CD4-positive, alpha-beta T cell treated with Interleukin-6 for 4 hours (primary cell): ENCODE measurements around the gene MAP7.
"Not testable (repeated sequence)": the region's sequence is repeated elsewhere in the genome, so short reads cannot be mapped to it uniquely, and the experiment has no call there.

Experiments
- DNase-seq: peaks from one replicate; pipeline ENCODE4 v3.0.0-alpha.2; 2020; ENCODE audit warnings: mixed read lengths

The MAP7 gene

DNA sequence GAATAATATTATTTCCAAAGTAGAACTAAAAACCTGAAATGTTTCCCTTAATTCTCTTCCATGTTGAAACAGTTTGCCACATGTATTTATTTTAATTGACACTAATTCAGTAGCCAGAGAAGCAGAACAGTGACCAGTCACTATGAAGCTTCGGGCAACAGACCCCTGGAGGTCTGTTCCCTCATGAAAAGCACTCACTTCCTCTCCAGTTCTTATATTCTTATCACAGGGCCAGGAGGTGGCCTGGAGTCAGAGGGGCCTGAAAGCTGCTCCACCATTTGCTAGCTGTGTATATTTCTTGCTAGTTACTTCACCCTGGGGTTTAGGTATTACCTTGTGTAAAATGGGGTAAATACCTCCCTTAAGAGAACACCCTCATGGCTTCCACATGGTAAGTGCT lies 49.1 kb downstream of the MAP7 start:
- DNase-seq = no peak

DNA sequence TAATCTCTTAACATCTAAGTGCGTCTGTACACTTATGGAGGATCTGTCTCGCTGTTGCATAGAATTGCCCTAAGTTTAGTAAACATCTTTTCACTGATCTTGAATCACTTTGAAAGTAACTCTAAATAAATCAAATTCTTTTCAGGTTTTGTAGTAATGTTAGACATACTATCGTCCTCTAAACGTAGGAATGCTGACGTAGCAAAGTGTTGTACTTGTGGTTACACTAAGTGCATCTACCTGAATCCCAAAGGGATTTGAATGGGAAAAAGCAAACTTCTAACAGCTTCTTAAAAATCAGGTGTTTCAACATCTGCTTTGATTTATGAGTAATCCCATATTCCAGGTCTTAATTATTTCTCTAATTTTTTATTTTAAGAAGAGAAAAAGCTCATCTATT lies 49.8 kb downstream of the MAP7 start:
- no peak for DNase-seq

DNA sequence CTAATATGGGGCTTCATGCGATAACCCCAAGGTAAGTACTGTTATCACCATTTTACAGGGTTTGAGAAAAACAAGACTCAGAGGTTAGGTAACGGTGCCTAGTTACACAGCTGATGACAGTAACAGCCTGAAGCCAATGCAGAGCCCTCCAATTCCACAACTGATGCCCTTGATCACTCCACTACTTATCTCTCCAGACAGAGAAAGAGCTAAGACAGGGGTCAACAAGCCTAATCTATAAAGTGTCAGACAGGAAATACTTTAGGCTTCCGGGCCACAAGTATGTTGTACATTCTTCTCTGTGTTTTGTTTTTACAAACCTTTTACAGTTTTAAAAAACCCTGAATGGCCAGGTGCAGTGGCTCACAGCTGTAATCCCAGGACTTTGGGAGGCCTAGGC lies 50.9 kb downstream of the MAP7 start:
- no peak for DNase-seq

DNA sequence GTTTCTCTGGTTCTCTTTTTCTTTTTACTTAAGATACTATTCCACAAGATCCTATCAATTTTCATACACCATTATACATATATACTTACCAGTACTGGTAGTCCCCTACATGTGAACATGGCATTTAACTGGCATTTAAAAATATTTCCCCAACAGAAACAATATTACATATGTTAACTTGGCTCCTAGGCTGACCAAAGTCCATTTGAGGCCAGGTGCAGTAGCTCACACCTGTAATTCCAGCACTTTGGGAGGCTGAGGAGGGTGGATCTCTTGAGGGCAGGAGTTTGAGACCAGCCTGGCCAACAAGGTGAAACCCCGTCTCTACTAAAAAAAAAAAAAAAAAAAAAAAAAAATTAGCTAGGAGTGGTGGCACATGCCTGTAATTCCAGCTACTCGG lies 53.8 kb downstream of the MAP7 start:
- not testable (repeated sequence) for DNase-seq

DNA sequence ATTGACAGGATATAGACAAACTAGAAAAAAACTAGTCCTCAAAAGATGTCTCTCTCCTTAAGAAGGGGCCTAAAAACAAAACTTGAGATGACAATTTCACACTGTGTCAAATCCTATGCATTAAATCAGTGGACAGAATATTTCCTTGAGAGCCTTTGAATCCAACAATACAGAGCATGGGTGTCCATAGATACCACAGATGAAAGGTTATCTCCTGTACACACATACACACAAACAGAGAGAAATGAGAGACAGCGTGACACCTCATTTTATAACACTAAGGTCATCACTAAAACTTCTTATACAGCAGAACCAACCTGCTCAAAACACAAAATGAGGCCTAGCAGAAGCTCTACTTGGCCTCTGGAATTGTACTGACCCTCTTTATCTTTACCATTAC lies 55.5 kb downstream of the MAP7 start:
- DNase-seq = no peak

DNA sequence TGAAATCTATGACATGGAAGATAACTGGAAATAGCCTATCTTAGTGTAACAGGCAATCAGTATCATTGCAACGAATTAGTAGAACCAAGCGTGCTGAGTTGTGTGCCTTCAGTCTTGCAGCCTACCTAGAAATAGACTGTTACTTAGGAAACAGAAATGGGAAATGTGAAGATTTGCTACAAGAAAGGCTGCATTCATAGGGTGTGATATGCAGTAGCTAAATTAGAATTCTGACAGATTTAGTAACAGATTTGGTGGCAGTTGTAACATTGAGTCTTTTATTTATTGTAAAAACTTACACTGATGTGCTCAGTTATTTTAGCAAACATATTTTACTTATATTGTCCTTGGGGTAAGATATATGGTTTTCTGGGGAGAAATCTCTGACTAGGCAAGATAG lies 56.2 kb downstream of the MAP7 start:
- no peak for DNase-seq

DNA sequence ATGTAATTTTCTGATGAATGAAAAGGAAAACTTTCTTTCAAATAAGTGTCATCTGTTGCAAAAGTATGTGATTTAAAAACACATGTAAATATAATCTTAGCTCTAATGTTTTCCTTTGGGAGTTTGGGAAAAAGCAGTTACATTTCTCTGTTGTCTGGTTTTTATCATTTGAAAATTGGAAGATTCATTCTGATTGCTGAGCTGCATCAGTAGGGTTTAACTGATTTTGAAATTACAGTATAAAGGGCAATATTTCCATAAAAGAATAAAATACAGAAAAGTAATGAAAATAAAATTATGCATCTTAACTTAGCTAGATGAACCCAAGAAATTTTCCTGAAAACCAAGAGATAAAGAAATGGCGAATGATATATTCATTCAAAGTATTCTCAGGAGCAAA lies 57.8 kb downstream of the MAP7 start:
- DNase-seq = no peak

DNA sequence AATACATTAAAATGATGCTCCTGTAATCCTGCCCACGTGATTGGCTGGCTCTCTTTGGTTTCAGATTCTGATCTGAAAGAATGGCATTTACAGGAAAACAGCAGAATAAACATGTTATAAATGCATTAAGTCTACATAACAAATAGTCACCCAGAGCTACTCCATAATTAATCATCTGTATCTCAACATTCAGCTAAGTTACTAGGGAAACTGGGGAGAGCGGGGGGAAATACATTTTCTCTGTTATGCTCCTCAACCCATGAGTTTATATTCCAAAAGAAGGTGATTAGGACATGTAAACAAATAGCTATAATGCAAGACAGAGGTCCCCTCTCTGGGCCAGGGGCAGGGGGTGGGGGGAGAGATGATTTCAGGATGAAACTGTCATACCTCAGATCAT lies 58.5 kb downstream of the MAP7 start:
- no peak for DNase-seq

DNA sequence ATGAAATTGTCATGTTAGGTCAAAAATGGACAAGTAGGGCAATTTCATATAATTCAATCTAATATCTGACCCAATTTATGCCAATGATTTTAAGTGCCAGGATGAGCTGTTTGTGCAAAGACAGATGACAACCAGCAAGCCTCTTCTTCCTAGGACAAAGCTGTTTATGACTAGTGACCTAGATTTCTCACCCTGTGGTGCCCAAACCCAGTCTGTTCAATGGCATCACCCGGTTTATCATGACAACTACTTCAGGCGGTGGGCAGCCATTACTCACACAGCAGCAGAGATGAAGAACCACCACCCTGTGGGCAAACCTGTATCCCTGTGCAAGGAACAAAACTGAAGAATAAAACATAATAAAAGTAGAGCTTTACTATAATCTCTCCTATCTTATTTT lies 59.0 kb downstream of the MAP7 start:
- DNase-seq = no peak

DNA sequence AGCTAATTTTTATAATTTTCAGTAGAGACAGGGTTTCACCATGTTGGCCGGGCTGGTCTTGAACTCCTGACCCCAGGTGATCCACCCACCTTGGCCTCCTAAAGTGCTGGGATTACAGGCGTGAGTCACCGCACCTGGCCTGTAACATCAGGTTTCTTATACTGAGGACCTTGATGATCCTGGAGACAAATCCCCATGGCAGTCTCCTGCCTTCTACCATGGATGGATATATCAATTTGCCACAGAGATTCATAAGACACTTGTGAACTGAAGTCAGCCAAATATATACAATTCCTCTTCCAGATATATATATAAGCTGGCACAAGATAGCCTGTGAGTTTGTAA lies 60.6 kb downstream of the MAP7 start:
- DNase-seq = not testable (repeated sequence)

DNA sequence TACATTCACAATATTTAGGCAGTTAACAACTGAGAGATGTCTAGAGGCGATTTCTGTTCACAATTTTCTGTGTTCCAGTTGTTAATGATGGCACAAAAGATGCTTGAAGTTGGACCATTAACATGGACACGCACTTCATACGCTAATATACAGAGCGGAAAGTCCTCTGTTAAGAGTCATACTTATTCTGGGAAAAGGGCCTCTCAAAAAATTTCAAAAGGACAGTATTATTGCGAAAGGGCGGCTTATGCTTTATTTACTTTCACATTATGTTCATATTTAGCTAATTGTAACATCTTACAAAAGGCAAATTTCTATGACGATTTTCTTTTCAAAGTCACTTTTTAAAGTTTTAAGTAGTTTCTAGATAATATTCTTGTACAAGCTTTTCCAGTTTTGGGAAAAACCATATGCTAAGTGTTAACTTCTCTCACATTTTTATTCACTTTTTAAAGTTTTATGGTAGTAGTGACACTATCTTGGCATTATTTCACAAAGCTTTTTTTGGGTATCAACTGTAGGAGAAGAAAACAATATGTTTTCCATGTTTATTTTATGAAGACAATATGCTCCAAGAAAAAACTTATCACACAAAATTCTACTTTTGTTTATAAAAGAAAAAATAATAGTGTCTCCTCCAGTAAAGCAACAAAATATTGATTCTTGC lies 62.3 kb downstream of the MAP7 start:
- DNase-seq = no peak

DNA sequence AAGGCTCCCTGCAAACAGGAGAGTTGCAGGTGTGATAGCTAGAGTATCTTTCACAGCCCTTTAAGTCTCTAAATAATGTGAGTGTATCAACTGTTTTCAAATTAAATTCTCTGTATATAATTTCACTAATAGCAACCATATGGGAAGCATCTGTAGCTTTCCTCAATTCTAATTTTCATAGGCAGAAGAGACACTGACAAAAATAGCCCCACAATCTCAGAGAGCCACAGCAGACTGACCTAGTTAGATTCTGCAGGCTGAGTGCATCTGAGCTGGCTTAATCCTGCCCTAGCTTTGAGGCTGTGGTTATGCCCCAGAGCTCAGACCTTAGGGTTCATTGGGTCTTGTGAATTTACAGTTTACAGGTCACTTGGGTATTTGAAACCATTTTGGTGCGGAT lies 63.9 kb downstream of the MAP7 start:
- DNase-seq = no peak

DNA sequence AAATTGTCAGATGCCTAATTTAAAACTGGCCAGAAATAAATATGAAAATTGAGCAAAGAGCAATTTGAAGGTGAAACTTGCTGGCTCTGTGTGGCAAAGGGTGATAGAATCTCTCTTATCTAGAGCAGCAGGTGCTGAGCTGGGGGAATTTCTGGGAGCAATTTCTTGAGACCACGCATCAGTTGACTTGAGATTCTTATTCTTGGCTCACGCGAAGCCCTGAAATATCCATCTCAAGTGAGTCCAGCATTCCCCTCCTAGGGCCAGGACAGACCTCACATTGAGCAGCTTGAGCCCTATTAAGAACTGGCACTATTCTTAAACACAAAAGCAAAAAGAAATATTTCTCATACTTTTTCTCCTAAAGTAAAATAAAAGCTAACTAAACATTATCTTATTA lies 66.3 kb downstream of the MAP7 start:
- DNase-seq = no peak

DNA sequence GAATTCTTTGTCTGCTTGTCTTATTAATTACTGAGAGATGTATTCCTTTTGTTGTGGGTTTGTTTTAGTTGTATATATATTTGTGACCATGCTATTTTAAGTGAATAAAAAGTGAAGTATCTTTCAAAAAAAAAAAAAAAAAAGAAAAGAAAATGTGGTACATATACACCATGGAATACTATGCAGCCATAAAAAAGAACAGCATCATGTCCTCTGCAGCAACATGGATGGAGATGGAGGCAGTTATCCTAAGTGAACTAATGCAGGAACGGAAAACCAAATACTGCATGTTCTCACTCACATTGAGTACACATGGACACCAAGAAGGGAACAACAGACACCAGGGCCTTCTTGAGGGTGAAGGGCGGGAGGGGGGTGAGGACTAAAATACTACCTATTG lies 67.2 kb downstream of the MAP7 start:
- not testable (repeated sequence) for DNase-seq

DNA sequence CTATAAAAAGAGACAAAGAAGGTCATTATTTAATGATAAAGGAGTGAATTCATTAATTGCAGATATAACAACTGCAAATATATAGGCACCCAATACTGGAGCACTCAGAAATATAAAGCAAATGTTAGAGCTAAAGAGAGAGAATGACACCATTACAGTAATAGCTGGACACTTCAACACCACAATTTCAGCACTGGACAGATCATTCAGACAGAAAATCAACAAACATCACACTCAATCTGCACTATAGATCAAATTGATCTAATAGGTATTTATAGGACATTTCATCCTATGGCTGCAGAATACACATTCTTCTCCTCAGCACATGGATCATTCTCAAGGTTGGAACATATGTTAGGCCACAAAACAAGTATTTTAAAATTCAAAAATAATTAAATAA lies 72.7 kb downstream of the MAP7 start:
- no peak for DNase-seq

DNA sequence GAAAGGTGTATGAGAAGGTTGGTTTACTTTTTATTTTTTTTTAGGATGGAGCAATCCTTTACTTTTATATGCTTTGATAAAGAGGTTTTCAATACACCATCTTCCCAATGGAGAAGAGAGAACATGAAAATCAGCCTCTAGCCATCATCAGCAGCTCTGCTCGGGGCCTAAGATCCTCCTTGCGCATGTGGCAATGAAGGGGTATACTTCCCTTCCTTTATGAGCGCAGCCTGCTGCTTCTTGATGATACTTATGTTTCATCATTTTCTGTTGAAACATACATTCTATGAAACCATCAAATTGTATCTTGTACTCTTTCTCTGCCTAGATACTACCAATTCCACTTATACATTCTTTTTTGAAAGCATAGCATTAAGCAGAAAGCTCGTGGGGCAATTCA lies 74.5 kb downstream of the MAP7 start:
- no peak for DNase-seq

DNA sequence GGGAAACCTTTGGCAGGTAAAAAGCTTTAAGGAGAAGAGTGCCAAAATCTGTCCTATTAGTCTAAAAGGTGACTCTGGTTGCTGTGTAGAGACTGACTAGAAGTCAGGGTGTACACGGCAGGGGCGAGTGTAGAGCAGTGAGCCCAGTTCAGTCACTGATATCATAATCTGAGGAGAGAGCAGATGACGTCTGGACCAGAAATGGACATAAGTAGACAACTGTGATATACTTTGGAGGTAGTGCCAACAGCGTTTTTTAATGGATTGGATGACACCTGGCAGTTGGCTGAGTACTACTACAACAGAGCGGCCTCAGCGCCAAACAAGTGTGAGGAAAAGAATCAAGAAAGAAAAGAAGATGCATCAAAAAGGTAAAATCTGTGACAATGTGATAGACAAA lies 76.0 kb downstream of the MAP7 start:
- no peak for DNase-seq

DNA sequence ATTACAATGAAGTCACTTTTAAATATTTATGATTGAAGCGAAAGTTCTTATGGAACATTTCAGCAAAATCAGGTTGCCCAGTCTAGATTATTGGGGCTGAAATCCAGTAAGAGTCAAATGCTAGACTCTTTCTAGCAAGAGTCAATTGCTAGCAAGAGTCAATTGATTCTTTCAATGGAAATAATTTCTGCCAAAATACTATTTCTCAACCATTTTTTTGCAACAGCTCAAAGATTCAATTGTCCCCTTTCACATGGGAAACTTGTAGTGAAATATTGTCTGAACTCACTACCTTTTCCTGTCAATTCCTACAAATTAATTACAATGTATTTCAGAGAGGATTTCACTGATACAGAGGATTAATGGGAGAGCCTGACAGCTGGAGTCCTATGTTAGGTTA lies 78.3 kb downstream of the MAP7 start:
- no peak for DNase-seq

DNA sequence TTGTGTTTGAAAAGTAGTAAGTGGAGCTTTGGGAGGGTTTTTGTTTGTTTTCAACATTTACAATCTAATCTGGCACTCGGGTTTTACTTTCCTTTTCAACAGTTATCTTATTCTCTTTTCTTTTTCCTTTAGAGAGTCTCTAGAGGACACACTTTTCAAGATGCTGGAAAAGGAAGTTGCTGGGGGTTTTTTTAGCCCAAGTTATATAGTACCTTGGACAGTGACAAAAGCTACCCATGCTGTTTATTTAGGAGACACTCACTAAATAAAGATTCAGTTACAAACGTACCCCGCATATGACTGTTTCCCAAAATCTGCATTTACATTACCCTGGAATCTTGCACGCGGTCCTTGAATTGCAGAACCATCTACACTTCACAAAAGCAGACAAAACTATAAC lies 78.8 kb downstream of the MAP7 start:
- DNase-seq = no peak

DNA sequence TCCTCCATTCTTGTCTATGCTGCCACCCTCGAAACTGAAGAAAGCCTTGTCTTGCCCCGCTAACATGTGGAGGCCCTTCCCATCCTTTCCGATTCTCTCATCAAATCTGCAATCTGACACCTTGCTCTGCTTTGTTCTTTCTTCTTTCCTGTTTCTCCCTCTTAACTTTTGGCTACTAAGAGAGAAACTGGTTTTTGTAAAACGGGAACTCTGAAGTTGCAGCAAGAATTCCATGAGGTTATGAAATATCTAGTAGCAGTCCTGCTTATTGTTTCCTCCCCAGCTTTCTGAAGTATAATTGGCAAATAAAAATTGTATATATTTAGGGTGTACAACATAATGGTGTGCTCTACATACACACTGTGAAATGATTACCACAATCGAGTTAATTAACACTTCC lies 80.2 kb downstream of the MAP7 start:
- DNase-seq = no peak

DNA sequence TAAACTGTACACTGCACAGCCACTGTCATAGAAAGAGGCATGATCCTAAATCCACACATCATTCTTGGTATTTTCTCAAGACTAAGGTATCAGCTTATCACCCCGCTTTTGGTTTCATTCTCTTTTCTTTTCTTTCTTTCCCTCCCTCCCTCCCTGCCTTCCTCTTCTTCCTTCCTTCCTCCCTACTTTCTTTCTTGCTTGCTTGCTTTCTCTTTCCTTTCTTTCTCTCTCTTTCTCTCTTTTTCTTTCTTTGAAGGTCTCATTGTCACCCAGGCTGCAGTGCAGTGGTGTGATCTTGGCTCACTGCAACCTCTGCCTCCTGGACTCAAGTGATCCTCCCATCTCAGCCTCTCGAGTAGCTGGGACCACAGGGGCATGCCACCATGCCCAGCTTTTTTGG lies 81.1 kb downstream of the MAP7 start:
- DNase-seq = no peak

DNA sequence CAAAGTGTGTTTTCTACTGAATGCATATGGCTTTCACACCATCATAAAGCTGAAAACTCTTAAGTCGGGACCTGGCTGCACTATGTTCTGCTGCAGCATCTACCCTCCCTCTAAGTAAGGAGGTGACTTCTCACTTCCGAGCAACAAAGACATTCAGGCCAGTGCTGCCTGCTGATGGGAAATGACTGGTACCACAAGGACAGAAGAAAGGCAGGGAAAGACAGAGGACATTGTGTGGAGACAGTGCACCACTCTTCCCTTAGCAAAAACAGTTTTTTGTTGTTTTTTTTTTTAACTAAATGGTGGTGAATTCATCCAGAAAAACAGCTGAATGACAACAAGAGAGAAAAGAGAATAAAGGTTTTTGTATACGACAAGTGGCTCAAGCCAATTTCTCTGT lies 81.5 kb downstream of the MAP7 start:
- DNase-seq = no peak

DNA sequence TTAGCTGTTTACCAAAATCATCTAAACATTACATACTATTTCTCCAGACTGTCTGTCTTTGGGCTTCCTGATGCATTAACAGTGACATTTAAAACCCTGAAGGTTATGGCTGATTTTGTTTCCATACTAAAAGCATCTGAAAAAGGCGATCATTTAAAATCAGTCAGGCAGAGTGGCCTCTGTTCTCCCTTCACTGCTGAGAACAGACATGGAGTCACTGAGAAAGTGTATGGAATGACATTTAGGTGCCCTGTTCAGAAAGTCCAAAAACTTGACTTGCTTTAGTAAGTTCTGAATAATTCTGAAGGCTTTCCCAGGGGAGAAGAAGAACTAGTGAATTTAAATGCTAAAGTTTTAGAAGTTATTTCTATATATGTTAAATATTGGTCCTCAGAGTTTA lies 83.0 kb downstream of the MAP7 start:
- DNase-seq = no peak

DNA sequence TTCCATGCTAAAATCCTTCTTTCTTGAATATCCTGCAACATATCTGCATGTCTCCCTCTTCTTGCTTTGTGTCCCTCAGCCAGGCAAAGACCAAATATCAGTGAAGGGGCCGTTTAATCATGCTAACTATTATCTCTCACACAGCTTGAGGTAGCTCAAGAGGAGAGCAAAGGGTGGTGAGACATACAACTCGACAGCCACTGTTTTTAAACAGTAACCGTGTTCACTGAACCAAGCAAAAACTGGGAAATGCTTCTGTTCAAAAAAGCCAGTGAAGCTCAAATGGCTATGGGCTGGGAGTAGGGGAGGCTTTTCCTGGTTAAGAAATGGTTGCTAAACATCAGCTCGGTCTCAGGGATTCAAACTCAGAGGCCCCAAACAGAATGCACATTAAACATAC lies 83.4 kb downstream of the MAP7 start:
- DNase-seq = no peak

DNA sequence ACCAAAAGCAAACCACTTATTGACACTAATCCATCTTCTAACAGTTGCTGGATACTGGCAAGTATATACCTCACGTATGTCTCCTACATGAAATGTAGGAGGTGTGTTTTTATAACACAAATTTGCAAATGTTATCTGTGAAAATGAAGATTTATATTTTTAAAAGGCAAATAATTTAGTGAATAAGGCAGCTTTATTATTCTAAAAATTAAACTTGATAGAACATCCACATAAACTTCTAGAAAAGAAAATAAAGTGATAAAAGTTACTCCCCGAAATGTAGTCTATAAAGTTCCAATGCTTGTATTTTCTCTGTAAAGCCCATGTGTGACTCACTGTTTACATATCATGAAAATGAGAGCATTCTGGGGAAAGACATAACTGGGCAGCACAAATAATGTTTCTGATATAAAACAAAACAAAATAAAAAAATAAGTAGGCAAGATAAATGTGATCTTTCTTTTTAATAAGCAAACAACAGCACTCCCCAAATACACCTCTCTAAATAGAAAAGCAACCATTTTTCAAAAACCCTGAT lies 84.4 kb downstream of the MAP7 start:
- no peak for DNase-seq

DNA sequence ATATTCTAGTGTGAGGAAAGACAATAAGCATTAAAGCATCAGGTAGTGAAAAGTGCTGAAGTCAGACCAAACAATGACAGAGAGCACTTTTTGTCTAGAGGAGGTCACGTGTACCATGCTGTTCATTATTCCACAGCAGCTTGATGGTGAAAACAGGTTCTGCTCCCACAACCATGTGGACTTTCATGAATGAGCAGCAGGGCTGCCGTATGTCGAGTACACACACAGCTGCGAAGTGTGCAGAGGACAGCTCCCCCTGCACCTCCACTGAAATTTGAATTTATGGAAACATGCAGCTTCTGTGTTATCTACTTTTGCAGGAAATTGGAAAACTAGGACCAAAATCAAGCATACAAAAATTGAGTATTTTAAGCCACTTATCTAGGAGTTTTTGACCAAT lies 85.3 kb downstream of the MAP7 start:
- no peak for DNase-seq
